GM04504 (cell line): Measurements from ENCODE around the gene SF3B5.
"Not testable (repeated sequence)": the region's sequence is repeated elsewhere in the genome, so short reads cannot be mapped to it uniquely, and the experiment has no call there.

Experiments
- DNase-seq: peaks from one replicate; pipeline ENCODE4 v3.0.0-alpha.2; 2012; ENCODE audit warnings: low read depth

Gene SF3B5

GRCh38 chr6:144063744-144064401, 31.5 kb downstream of the SF3B5 start:
- no peak for DNase-seq

DNA sequence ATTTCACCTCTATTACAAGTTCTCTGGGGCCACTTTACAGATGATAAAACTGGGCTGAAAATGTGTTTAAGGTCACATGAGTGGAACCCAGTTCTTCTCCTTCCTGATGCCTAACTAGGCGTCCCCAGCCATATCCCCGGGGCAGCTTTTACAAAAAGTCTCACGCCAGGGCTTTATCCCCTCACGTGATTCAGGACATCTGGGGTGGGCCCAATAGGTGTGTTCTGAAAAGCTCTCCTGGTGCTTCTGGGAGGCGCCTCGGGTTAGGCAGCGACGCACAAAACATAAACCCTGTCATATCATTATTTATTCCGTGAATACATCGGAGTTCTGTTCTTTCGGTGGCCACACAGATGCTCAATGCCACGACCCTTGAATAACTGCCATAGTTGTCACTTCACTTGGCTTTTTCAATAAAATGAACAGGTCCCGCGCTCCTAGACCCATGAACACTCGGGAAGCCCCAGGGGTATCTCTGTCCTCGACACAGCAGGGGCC, 32.1 kb downstream of the SF3B5 start:
- no peak for DNase-seq

GRCh38 chr6:144062786-144063185, 32.6 kb downstream of the SF3B5 start:
- DNase-seq, result no peak

DNA sequence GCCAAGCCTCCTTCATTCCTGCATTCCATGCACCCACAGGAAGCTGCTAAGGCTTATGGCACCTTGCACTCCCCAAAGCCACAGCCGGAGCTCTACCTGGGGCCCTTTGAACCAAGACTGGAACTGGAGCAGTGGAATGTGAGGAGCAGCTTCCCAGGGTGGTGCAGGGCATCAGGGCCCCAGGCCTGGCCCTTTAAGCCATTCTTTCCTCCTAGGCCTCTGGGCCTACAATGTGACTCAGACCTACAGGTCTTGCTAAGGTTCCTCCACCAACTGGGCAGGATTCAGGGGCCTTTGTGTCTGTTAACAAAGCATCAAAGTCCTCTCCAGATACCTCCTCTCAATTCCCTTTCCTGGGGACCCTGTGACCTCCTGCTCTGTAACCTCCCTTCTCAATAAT, 36.2 kb downstream of the SF3B5 start:
- no peak for DNase-seq

DNA sequence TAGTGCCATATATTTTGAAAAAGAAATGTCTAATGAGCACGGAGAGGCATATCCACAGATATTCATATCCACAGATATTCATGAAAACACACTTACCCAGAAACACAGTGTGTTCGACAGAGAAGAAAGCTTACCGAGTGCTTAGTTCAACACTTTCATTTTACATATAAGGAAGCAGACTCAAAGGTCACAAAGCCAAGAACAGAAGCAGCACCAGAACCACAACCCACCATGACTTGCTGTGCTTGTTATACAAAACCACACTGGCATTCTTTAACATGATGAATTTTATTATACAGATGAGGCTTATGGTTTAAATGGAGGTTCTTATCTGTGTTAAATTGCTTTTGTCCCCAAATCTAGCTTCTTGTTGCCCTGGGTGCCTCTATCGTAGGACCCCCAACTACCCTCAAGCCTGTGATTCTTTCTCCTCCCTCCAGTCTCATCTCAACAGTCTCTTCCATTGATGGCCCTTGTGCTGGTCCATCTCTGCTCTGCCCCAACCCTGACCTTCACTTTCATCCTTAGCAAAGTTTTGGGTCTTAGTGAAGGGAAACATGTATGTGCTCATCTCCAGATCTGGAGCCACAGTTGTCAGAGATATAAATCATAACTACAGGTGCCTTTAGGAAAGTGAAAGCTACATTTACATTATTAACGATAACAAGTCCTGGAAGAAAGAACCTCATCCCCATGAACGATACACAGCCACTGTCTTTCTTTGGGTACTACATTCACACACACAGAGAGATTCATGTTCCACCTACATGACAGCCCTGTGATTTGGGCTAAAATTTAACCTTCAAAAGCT, 40.0 kb downstream of the SF3B5 start:
- no peak for DNase-seq

DNA sequence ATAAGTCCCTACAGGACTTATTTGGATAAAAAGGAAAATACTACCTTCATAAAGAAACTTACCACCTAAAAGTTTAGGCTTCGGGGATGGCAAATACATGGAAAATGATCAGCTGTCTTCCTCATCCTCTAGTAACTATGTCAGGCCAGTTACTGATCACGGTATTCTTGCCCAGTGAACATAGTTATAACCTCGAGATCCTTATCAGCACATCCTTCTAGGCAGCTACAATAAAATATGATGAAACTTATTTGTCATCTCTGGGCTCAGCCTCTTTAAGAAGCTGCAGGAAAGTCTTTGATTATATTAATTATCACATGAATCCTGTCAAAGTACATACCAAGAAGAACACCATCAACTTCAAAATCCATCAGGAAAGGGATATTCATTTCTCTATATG, 41.8 kb downstream of the SF3B5 start:
- DNase-seq, result no peak

GRCh38 chr6:144052488-144052887, 42.9 kb downstream of the SF3B5 start:
- DNase-seq, result no peak

- DNase-seq, result no peak
Measured at GRCh38 chr6:144049386-144049785, 46.0 kb downstream of the SF3B5 start.

GRCh38 chr6:144047688-144048087, 47.7 kb downstream of the SF3B5 start:
- DNase-seq, result no peak

- DNase-seq, result not testable (repeated sequence)
Measured at GRCh38 chr6:144046672-144047071, 48.7 kb downstream of the SF3B5 start.

GRCh38 chr6:144044989-144045388, 50.4 kb downstream of the SF3B5 start:
- not testable (repeated sequence) for DNase-seq
